GM12878 (cell line): Measurements from ENCODE around the gene GNAQ. TPM values are rescaled to one million over a fixed set of nuclear protein-coding genes. Genes with fewer than 3 reads are reported as not detected.

Experiments
- ATAC-seq: fragments of 200-7000 bp; cut with Tn5 transposase; 3 replicates; pipeline ENCODE4 v1.9.1; 2020; ENCODE audit warnings: mild to moderate bottlenecking, moderate library complexity
- BruUV-seq: library from RNA; stranded (reverse); fragments of 400-500 nt; replicated peaks from 2 replicates; lab custom pipeline; 2021; lab: Mats Ljungman, UMichigan
- CTCF ChIA-PET: fragments of 300-600 bp; sonication (Branson Sonifier 250); formaldehyde crosslinking; extraction: SDS; loops from one replicate; lab custom pipeline; 2021; ENCODE audit warnings: inconsistent platforms; lab: Yijun Ruan, JAX
- POLR2A ChIA-PET: fragments of 350-600 bp; formaldehyde crosslinking; extraction: SDS; loops from one replicate; lab custom pipeline; 2021; ENCODE audit warnings: inconsistent platforms; lab: Charles Lee
- RAD21 ChIA-PET: fragments of 300-600 bp; sonication (Branson Sonifier 250); formaldehyde crosslinking; loops from one replicate; lab custom pipeline; 2023; ENCODE audit warnings: antibody characterized with exemption; ENCODE audit not compliant: unreplicated experiment; lab: Charles Lee
- SMC1A ChIA-PET: fragments of 300-600 bp; sonication (Branson Sonifier 250); formaldehyde crosslinking; loops from one replicate; lab custom pipeline; 2023; ENCODE audit not compliant: unreplicated experiment, uncharacterized antibody; lab: Charles Lee
- DNase-seq: peaks from one replicate; pipeline ENCODE4 v3.0.0-alpha.2; 2011; ENCODE audit warnings: low read depth, low spot score
- FAIRE-seq: peaks from 3 replicates; lab custom pipeline; 2011; peaks lifted over from hg19 to GRCh38; lab: Jason Lieb, UNC
- H2AFZ ChIP-seq: 2 replicates; pipeline ENCODE4 v1.6.0; 2011; ENCODE audit warnings: low read depth, low read length, control low read depth; ENCODE audit not compliant: control insufficient read depth
- H3K27ac ChIP-seq: 2 replicates; pipeline ENCODE4 v1.5.1; 2011; ENCODE audit warnings: control low read depth; ENCODE audit not compliant: control insufficient read depth, insufficient read depth
- H3K27me3 ChIP-seq, 2 experiments: replicated peaks in 1 of 2; 2 replicates each; pipeline versions ENCODE4 v1.6.0 to v1.6.1; 2011; ENCODE audit warnings: low read length in 1 of 2; ENCODE audit not compliant: control insufficient read depth in 2 of 2, insufficient read depth in 2 of 2
- H3K36me3 ChIP-seq, 2 experiments: 2 replicates each; pipeline ENCODE4 v1.5.1; 2011; ENCODE audit warnings: low read length in 1 of 2; ENCODE audit not compliant: control insufficient read depth in 2 of 2, insufficient read depth in 2 of 2
- H3K4me1 ChIP-seq: 2 replicates; pipeline ENCODE4 v1.6.1; 2011; ENCODE audit warnings: mild to moderate bottlenecking, low read length, moderate library complexity, mixed read lengths; ENCODE audit not compliant: control insufficient read depth, insufficient read depth
- H3K4me2 ChIP-seq: 2 replicates; pipeline ENCODE4 v1.6.0; 2011; ENCODE audit warnings: control low read depth; ENCODE audit not compliant: control insufficient read depth, insufficient read depth
- H3K4me3 ChIP-seq: fragments of 200-600 bp; sonication (generic); 2 replicates; pipeline ENCODE4 v1.5.1; 2016
- H3K79me2 ChIP-seq: 2 replicates; pipeline ENCODE4 v1.6.0; 2011; ENCODE audit warnings: low read length; ENCODE audit not compliant: control insufficient read depth, insufficient read depth
- H3K9ac ChIP-seq: 2 replicates; pipeline ENCODE4 v1.8.0; 2011; ENCODE audit warnings: low read length, control low read depth, mixed read lengths; ENCODE audit not compliant: control insufficient read depth, insufficient read depth
- H3K9me3 ChIP-seq: replicated peaks from 3 replicates; pipeline ENCODE4 v1.5.1; 2011; ENCODE audit warnings: mild to moderate bottlenecking, low read length; ENCODE audit not compliant: control insufficient read depth, insufficient read depth
- H4K20me1 ChIP-seq: 2 replicates; pipeline ENCODE4 v1.6.0; 2011; ENCODE audit not compliant: control insufficient read depth, insufficient read depth
- E2F4 ChIP-seq: IDR thresholded peaks from 2 replicates; pipeline ENCODE4 v1.6.1; 2012; ENCODE audit warnings: low read depth, low read length, improper control_type of control experiment
- JUND ChIP-seq: IDR thresholded peaks from 2 replicates; pipeline ENCODE4 v1.6.1; 2012; ENCODE audit warnings: low read depth, mild to moderate bottlenecking, low read length, improper control_type of control experiment, moderate library complexity
- KLF5 ChIP-seq: fragments of 450-650 bp; IDR thresholded peaks from 2 replicates; pipeline ENCODE4 v1.6.1; 2014; ENCODE audit warnings: mild to moderate bottlenecking; ENCODE audit not compliant: partially characterized antibody
- SIX5 ChIP-seq: IDR thresholded peaks from 2 replicates; pipeline ENCODE4 v1.6.1; 2011; ENCODE audit warnings: mild to moderate bottlenecking, low read depth, low read length, moderate library complexity; ENCODE audit not compliant: severe bottlenecking
- TCF3 ChIP-seq: IDR thresholded peaks from 2 replicates; pipeline ENCODE4 v1.6.1; 2012; ENCODE audit warnings: low read depth, mild to moderate bottlenecking, low read length, borderline replicate concordance; ENCODE audit not compliant: insufficient read depth
- WGBS: methylation state at CpG from one replicate; pipeline ENCODE4 v1.1.6; 2016; ENCODE audit warnings: low lambda C conversion rate; ENCODE audit not compliant: insufficient replicate concordance, insufficient coverage; ENCODE audit errors: missing lambda C conversion rate; 5-methylcytosine and 5-hydroxymethylcytosine counted together
- in situ Hi-C: fragments of 300-500 bp; cut with MboI; formaldehyde crosslinking; loops from 9 replicates; pipeline ENCODE4 v1.14.3; 2018; ENCODE audit warnings: mixed read lengths
- intact Hi-C: fragments of 100-400 bp; cut with micrococcal nuclease; formaldehyde crosslinking; loops from one replicate; pipeline ENCODE4 v1.14.2; 2022; ENCODE audit not compliant: unreplicated experiment
- polyA plus RNA-seq, 11 experiments: library from polyadenylated mRNA; depleted of rRNA in 4 of 11; unstranded in 6 of 11; stranded (reverse) in 5 of 11; fragments of >200 nt; fragmentation: Nextera tagmentation in 4 of 11; fragmentation: Illumina TruSeq in 1 of 11; extraction: Ambion mirVana in 4 of 11; extraction: Trizol in 1 of 11; gene quantifications; 1 replicate in 1 of 11; 2 replicates in 10 of 11; pipeline versions ENCODE4 v1.2.1 to v1.2.3, GENCODE V29; 2011 to 2016; ENCODE audit warnings: inconsistent platforms in 2 of 11, missing spikeins in 2 of 11, low read depth in 1 of 11
- total RNA-seq, 4 experiments: library from RNA; depleted of rRNA in 3 of 4; stranded (reverse); fragments of >200 nt in 3 of 4; fragmentation: Illumina TruSeq in 1 of 4; extraction: Trizol in 1 of 4; gene quantifications; 2 replicates each; pipeline versions ENCODE4 v1.2.1 to v1.2.3, GENCODE V29; 2013 to 2021
- TF ChIP-seq, protein P1 (sequence below): fragments of 450-650 bp; IDR thresholded peaks from 2 replicates; pipeline ENCODE4 v1.6.1; 2018; ENCODE audit warnings: mild to moderate bottlenecking, low read depth, moderate library complexity; ENCODE audit not compliant: partially characterized antibody
- TF ChIP-seq, protein P2 (sequence below): fragments of 450-650 bp; IDR thresholded peaks from 2 replicates; pipeline ENCODE4 v1.6.1; 2014; ENCODE audit warnings: mild to moderate bottlenecking
- TF ChIP-seq, protein P3 (sequence below): fragments of 450-650 bp; IDR thresholded peaks from 2 replicates; pipeline ENCODE4 v1.6.1; 2017; ENCODE audit warnings: mild to moderate bottlenecking, low read depth, inconsistent platforms; ENCODE audit not compliant: poor library complexity, severe bottlenecking
- TF ChIP-seq, protein P4 (sequence below): IDR thresholded peaks from 2 replicates; pipeline ENCODE4 v1.6.1; 2012; ENCODE audit warnings: low read depth, low read length, improper control_type of control experiment
- TF ChIP-seq, protein P5 (sequence below): IDR thresholded peaks from 2 replicates; pipeline ENCODE4 v1.6.1; 2011; ENCODE audit warnings: mild to moderate bottlenecking, low read depth, low read length, moderate library complexity; ENCODE audit not compliant: insufficient replicate concordance

Gene GNAQ
- total and polyA plus RNA-seq, 10 of the 15 experiments (the other 5 are each of a cell fraction or from before 2014, with no cell fraction given), result 0.15 to 47.2 (median 0.49) TPM

DNA sequence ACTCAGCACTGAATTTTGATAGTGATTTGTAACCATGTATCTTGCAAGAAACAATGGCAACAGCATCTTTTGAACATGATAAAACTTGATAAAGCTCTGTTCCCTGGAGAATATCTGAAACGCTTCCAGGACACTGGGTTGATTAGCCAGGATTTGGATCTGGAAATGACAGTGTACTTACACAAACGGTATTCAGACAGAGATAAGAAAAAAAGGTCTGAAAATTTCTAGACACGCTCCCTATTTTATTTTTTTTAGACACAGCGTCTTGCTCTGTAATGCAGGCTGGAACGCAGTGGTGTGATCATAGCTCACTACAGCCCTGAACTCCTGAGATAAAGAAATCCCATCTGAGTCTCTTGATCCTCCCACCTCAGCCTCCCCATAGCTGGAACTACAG is 109.0 kb downstream of the GNAQ start:
- POLR2A ChIA-PET, result interaction anchor here (1.1 to 1.2 kb wide), 2 partner anchors 10 to 24 kb away, joined by 3 read pairs; no protein-coding TSS in a partner anchor
- ATAC-seq (no peak), FAIRE-seq (no peak), DNase-seq (no peak)
- Histone ChIP-seq H3K79me2 (no peaks in the 10 kb centered on the region), H3K27ac (no peak overlapping the region), H3K4me3 (no peak overlapping the region), H3K4me2 (no peak overlapping the region), H3K9me3 (no peaks in the 10 kb centered on the region), H2AFZ (no peak overlapping the region), H3K27me3 (no peaks in the 10 kb centered on the region), H3K36me3 (no peaks in the 10 kb centered on the region), H4K20me1 (no peaks in the 10 kb centered on the region), H3K4me1 (no peaks in the 10 kb centered on the region), H3K9ac (no peak overlapping the region)
- intact Hi-C loops (loop anchor here (10.0 kb wide), 1 partner anchor 62 kb away; no protein-coding TSS in a partner anchor), in situ Hi-C loops (no loop called here)
- RAD21 ChIA-PET, result interaction anchor here (1.0 to 2.2 kb wide), 2 partner anchors 23 to 55 kb away, joined by 3 to 5 read pairs; no protein-coding TSS in a partner anchor
- SMC1A ChIA-PET, result interaction anchor here (0.6 to 2.9 kb wide), 13 partner anchors 9 to 148 kb away, joined by 3 to 10 read pairs (median 4); no protein-coding TSS in a partner anchor
- CTCF ChIA-PET, result interaction anchor here (0.7 to 1.9 kb wide), 3 partner anchors 18 to 172 kb away, joined by 3 to 6 read pairs (median 3); no protein-coding TSS in a partner anchor
- no TSS peak for BruUV-seq
- WGBS, result 11% methylated on average over 5 of the region's 5 CpGs
- TF ChIP-seq TCF3, result no peak
- TF ChIP-seq, protein P1, sequence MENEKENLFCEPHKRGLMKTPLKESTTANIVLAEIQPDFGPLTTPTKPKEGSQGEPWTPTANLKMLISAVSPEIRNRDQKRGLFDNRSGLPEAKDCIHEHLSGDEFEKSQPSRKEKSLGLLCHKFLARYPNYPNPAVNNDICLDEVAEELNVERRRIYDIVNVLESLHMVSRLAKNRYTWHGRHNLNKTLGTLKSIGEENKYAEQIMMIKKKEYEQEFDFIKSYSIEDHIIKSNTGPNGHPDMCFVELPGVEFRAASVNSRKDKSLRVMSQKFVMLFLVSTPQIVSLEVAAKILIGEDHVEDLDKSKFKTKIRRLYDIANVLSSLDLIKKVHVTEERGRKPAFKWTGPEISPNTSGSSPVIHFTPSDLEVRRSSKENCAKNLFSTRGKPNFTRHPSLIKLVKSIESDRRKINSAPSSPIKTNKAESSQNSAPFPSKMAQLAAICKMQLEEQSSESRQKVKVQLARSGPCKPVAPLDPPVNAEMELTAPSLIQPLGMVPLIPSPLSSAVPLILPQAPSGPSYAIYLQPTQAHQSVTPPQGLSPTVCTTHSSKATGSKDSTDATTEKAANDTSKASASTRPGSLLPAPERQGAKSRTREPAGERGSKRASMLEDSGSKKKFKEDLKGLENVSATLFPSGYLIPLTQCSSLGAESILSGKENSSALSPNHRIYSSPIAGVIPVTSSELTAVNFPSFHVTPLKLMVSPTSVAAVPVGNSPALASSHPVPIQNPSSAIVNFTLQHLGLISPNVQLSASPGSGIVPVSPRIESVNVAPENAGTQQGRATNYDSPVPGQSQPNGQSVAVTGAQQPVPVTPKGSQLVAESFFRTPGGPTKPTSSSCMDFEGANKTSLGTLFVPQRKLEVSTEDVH, result no peak
- TF ChIP-seq, protein P2, sequence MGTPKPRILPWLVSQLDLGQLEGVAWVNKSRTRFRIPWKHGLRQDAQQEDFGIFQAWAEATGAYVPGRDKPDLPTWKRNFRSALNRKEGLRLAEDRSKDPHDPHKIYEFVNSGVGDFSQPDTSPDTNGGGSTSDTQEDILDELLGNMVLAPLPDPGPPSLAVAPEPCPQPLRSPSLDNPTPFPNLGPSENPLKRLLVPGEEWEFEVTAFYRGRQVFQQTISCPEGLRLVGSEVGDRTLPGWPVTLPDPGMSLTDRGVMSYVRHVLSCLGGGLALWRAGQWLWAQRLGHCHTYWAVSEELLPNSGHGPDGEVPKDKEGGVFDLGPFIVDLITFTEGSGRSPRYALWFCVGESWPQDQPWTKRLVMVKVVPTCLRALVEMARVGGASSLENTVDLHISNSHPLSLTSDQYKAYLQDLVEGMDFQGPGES, result no peak
- TF ChIP-seq, protein P3, sequence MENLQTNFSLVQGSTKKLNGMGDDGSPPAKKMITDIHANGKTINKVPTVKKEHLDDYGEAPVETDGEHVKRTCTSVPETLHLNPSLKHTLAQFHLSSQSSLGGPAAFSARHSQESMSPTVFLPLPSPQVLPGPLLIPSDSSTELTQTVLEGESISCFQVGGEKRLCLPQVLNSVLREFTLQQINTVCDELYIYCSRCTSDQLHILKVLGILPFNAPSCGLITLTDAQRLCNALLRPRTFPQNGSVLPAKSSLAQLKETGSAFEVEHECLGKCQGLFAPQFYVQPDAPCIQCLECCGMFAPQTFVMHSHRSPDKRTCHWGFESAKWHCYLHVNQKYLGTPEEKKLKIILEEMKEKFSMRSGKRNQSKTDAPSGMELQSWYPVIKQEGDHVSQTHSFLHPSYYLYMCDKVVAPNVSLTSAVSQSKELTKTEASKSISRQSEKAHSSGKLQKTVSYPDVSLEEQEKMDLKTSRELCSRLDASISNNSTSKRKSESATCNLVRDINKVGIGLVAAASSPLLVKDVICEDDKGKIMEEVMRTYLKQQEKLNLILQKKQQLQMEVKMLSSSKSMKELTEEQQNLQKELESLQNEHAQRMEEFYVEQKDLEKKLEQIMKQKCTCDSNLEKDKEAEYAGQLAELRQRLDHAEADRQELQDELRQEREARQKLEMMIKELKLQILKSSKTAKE, result no peak
- no peak for TF ChIP-seq JUND
- TF ChIP-seq, protein P4, sequence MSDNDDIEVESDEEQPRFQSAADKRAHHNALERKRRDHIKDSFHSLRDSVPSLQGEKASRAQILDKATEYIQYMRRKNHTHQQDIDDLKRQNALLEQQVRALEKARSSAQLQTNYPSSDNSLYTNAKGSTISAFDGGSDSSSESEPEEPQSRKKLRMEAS, result no peak
- TF ChIP-seq KLF5, result no peak
- TF ChIP-seq E2F4, result no peak
- TF ChIP-seq, protein P5, sequence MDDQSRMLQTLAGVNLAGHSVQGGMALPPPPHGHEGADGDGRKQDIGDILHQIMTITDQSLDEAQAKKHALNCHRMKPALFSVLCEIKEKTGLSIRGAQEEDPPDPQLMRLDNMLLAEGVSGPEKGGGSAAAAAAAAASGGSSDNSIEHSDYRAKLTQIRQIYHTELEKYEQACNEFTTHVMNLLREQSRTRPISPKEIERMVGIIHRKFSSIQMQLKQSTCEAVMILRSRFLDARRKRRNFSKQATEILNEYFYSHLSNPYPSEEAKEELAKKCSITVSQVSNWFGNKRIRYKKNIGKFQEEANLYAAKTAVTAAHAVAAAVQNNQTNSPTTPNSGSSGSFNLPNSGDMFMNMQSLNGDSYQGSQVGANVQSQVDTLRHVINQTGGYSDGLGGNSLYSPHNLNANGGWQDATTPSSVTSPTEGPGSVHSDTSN, result no peak
- TF ChIP-seq SIX5, result no peak
